Measurements from ENCODE around the gene EEPD1. TPM values are rescaled to one million over a fixed set of nuclear protein-coding genes. Genes with fewer than 3 reads are reported as not detected.

EEPD1 gene
- total and polyA plus RNA-seq, 9 donors: 5.6 to 16.6 (median 11.5) TPM

- Histone ChIP-seq H3K27me3 (no peaks in the 10 kb centered on the region), H3K4me3 (no peak overlapping the region), H3K9me3 (no peaks in the 10 kb centered on the region), H3K4me1 (ENCODE audit: insufficient read depth) (peaks cover 2% of the 10 kb centered on the region), H3K27ac (no peak overlapping the region), H3K36me3 (no peaks in the 10 kb centered on the region)
- intact Hi-C loops (cut with DNase I): no loop called here
- 63 to 74% (median 68%) methylated on average over 23 of the region's 23 CpGs for WGBS, 3 donors
- peak in 1 of 5 donors; percentile 49 for DNase-seq
- no peak for TF ChIP-seq EP300 (IDR thresholded peaks at IDR 0.05)
- TF ChIP-seq CTCF (IDR thresholded peaks at IDR 0.05): no peak
- no peak for TF ChIP-seq POLR2A (IDR thresholded peaks at IDR 0.05)
Measured at GRCh38 chr7:36214608-36215456, 61.8 kb downstream of the EEPD1 start.

- no peaks in the 10 kb centered on the region for H3K27me3 ChIP-seq
- no peak overlapping the region for H3K27ac ChIP-seq
- no peak overlapping the region for H3K4me3 ChIP-seq
- no peaks in the 10 kb centered on the region for H3K36me3 ChIP-seq
- TF ChIP-seq POLR2A (IDR thresholded peaks at IDR 0.05): no peak
- no peak for TF ChIP-seq CTCF (IDR thresholded peaks at IDR 0.05)
- no peak for TF ChIP-seq EP300 (IDR thresholded peaks at IDR 0.05)
- no peaks in the 10 kb centered on the region for H3K9me3 ChIP-seq
- intact Hi-C loops (cut with DNase I): no loop called here
- peaks cover 2% of the 10 kb centered on the region for H3K4me1 ChIP-seq (ENCODE audit: insufficient read depth)
- no peak for DNase-seq
- 84 to 92% (median 90%) methylated on average over 2 of the region's 2 CpGs for WGBS, 3 donors
Measured at GRCh38 chr7:36215457-36215765, 62.4 kb downstream of the EEPD1 start.

- 88 to 91% (median 90%) methylated on average over 4 of the region's 4 CpGs for WGBS, 3 donors
- no peak overlapping the region for H3K27ac ChIP-seq
- no peak overlapping the region for H3K4me3 ChIP-seq
- H3K36me3 ChIP-seq: no peaks in the 10 kb centered on the region
- H3K4me1 ChIP-seq (ENCODE audit: insufficient read depth): peaks cover 2% of the 10 kb centered on the region
- TF ChIP-seq CTCF (IDR thresholded peaks at IDR 0.05) (no peak), EP300 (IDR thresholded peaks at IDR 0.05) (no peak), POLR2A (IDR thresholded peaks at IDR 0.05) (no peak)
- no peak for DNase-seq
- intact Hi-C loops (cut with DNase I): no loop called here
- no peaks in the 10 kb centered on the region for H3K9me3 ChIP-seq
- H3K27me3 ChIP-seq: no peaks in the 10 kb centered on the region
Measured at GRCh38 chr7:36216063-36216684, 63.1 kb downstream of the EEPD1 start.

- H3K4me1 ChIP-seq (ENCODE audit: insufficient read depth): peaks cover 2% of the 10 kb centered on the region
- intact Hi-C loops (cut with DNase I): no loop called here
- no peak for DNase-seq
- 94 to 97% (median 96%) methylated on average over 4 of the region's 4 CpGs for WGBS, 3 donors
- no peaks in the 10 kb centered on the region for H3K36me3 ChIP-seq
- H3K9me3 ChIP-seq: no peaks in the 10 kb centered on the region
- H3K4me3 ChIP-seq: no peak overlapping the region
- H3K27ac ChIP-seq: no peak overlapping the region
- TF ChIP-seq CTCF (IDR thresholded peaks at IDR 0.05) (no peak), EP300 (IDR thresholded peaks at IDR 0.05) (no peak), POLR2A (IDR thresholded peaks at IDR 0.05) (no peak)
- H3K27me3 ChIP-seq: no peaks in the 10 kb centered on the region
Measured at GRCh38 chr7:36217211-36217960, 64.3 kb downstream of the EEPD1 start.

All from ovary (tissue), 9 donors.